Dermis blood vessel endothelial cell (primary cell): ENCODE data around the gene BMP3. TPM values are rescaled to one million over a fixed set of nuclear protein-coding genes. Genes with fewer than 3 reads are reported as not detected.
A peak's percentile ranks its signal among the peaks of the same experiment; 100 is the strongest.

ENCODE experiments used
- DNase-seq: peaks from one replicate; pipeline ENCODE4 v3.0.0; 2010
- total RNA-seq: library from RNA; depleted of rRNA; stranded (reverse); fragments of >200 nt; gene quantifications from 2 replicates; pipeline ENCODE4 v1.2.3, GENCODE V29; 2014

BMP3 gene
- total RNA-seq, 1 donor from 2014 or later: not detected

DNA sequence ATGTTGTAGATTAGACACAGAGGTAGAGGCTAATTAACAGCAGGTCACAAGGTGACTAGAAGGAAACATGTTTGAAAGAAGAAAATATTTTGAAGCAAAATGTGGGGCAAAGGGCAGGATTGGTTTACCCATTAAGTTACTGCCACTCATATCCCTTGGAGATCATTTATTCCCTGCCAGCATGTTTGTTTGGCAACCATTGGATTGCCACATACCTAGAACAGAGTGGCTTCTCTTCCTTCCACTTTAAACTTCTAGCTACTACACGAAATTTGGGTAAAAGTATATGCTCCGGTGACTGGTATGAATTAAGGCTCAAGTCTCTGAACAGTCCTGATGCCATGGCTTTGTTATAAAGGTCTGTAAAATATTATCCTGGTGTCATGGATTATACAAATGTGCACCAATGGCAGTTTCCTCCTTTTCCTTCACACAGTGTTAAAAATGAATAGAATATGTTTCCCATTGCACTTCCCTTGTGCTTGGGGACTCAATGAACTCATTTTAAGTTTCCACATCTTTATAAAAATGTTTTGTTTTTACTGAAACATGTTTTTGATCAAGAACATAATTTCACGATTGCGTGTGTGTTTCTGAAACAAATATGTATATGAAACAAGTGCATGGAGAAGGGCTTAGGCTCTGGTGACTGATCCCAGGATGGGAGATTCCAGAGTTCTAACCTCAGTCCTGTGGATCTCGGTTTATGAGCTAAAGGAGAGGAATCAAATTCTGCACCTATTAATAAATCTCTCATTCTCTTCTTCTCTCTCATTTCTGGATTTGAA is 12.3 kb downstream of the BMP3 start:
- no peak for DNase-seq

DNA sequence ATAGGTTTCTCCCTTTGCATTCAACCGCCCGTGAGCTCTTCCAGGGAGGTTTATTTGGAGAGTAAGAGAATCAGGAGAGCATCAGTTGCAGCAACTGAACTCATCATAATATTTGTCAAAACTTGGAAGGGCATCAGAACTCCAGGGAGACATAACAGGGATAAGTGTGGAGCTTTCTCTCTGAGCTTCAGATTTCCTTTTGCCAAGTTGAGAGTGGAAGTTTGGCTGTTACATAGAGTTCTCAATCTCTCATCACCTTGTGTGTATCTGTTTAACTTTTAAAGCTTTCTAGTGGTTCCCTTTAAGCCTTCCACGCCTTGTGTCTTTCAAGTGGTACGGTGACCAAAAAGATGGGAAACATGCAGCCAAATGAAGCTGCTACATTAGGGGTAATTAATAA is 18.8 kb downstream of the BMP3 start:
- DNase-seq: no peak

GRCh38 chr4:81049907-81050306 is 19.4 kb downstream of the BMP3 start:
- DNase-seq: no peak

- peak; percentile 65 for DNase-seq
These were observed 21.9 kb downstream of the BMP3 start for GRCh38 chr4:81052119-81053068.

- no peak for DNase-seq
These were observed 28.1 kb downstream of the BMP3 start for GRCh38 chr4:81058621-81059020.

DNA sequence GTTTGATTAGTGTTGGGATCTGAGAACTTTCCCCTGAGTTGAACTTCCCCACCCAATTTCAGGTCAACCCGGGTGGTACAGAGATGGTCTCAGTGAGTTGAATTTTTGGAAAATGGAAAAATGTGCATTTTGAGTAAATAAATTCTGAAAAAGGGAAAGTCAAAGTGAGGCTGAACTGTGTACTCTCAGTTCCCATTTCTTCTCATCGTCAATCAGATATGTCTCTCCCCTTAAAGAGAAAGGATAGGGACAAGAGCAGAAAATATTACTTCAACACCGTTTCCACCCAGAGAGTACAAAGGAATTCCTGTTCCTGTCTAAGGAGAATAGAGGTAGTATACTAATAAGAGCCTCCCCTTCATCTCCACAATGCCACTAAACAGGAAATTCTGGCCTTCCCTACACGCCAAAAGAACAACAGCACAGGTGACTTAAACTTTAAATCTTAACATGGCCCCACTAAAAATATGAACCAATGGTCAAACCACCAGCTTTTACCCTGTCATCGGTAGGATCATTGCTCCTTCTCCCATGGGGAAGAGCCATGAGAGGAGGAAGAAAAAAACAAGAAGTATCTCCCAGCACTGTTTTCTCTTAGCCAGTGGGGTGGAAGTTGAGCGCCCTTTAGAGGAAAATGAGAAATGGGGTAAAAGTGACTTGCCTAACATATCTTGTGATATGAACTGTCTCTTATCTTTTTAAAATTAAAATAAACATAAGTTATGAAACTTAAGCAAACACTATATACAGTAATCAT is 30.3 kb downstream of the BMP3 start:
- no peak for DNase-seq

DNA sequence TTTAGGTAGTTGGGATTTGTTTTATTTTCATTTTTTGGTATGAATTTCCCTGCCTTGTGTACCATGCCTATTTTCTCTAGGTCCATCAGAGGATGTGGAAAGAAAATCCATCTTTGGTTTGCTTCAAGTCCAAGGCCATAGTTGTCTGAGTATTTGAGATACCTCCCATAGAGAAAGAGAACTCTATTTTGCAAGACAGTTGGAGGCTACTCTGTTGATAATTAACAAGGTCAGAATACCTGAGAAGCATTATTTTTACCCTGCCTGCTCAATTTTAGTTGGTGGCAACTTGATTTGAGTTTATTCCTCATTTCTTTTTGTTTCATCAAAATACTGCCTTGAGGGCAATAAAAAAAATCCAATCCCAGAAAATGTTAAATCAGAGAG is 30.8 kb downstream of the BMP3 start:
- DNase-seq: no peak

DNA sequence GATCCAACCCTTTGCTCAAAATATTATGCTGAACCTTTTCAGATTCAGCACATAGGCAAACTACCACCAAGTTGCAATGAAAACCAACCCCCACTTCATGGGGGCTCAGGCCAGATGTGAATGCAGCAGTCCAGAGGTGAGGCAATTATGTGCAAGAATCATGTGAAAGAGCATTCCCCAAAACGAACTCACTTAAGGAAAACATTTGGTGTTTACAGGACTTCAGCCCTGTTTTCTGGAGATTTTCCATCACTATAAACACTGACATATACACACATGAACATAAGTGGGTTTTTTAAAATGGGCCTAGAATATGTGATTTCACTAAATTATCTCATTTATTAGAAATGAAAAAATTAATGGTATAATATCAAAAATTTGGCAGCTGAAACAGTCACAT is 31.5 kb downstream of the BMP3 start:
- DNase-seq: no peak

DNA sequence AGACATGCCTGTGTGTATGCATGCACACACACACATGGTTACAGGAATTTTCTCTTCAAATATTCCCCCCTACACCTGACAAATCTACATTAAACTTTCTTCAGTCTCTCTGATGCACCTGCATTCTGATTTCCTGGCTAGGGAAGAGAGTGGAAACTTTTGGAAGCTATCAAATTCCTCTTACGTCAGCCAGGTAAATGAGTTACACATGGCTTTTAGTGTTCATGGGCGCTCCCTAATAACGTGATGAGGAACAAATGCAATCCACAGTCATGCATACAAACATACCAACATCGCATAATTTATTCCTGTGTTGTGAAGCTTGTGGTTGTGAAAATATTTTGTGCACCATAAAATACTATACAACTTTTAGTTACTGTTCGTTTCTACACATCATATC is 34.9 kb downstream of the BMP3 start:
- DNase-seq: no peak

DNA sequence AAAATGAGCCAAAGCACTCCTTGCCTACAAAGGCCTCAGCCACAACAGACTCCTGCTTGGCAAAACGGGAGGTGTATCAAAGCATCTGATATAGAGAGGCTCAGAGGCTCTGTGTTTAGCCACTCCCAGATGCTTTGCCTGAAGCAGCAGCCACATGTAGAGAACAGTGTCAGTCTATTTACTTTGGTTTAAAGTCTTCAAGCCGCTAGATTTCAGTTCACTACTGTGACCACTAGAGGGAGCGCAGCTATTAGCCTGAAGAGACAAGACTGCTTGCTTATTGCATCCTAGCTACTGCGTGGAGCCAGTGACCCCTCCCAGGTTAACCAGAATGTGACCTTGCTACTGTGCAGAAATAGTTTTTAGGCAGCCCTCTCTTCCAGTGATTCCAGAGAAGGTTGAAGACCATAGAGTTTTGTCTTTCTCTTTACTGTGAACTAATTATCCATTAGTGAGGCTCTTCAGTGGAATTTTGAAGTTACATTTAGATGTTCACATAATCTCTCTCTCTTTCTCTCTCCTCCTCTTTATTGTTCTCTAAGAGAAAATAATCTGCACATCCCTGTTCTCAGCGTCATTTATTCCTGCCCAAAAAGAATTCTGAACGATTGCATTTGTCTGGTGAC is 39.3 kb downstream of the BMP3 start:
- DNase-seq: peak; percentile 85

DNA sequence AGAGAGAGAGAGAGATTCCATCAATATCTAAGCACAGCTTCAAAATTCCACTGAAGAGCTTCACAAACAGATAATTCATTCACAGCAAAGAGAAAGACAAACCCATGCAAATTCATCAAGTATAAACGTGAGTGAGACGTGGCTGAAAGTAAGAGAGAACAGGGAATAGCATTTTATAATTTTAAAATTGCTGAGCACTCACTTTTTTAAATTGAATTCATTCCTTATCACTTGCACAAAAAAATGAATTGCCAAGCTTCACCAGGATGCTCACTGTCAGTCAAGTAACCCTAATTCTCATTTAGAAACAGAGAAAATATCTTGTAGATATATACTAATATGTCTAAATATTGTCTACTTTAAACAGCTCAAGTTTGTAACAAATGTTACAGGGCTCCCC is 40.5 kb downstream of the BMP3 start:
- no peak for DNase-seq

DNA sequence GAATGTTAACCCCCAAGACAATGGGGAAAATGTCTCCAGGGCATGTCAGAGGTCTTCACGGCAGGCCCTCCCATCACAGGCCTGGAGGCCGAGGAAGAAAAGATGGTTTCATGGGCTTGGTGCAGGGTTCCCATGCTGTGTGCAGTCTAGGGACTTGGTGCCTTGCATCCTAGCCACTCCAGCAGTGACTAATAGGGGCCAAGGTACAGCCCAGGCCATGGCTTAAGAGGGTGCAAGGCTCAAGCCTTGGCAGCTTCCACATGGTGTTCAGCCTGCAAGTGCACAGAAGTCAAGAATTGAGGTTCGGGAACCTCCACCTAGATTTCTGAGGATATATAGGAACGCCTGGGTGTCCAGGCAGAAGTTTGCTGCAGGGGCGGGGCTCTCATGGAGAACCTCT is 50.6 kb downstream of the BMP3 start:
- DNase-seq: no peak

- DNase-seq: no peak
These were observed 53.5 kb downstream of the BMP3 start for GRCh38 chr4:81084029-81084428.

DNA sequence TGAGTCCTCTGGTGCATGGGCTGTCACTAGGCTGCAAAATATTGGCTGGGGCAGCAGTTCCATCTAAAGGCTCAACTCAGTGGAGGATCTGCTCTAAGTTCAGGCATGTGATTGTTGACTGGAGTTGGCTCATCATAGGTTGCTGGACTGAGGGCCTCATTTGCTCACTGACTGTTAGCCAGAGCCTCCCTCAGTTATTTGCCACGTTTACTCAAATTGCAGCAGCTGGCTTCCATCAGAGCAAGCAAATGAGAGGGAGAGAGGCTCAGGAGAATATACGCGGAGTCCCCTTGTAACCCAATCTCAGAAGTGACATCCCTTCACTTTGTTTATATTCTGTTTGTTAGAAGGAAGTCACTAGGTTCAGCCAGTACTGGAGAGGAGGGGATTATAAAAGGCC is 54.1 kb downstream of the BMP3 start:
- no peak for DNase-seq

GRCh38 chr4:81085291-81085690 is 54.8 kb downstream of the BMP3 start:
- DNase-seq: no peak

DNA sequence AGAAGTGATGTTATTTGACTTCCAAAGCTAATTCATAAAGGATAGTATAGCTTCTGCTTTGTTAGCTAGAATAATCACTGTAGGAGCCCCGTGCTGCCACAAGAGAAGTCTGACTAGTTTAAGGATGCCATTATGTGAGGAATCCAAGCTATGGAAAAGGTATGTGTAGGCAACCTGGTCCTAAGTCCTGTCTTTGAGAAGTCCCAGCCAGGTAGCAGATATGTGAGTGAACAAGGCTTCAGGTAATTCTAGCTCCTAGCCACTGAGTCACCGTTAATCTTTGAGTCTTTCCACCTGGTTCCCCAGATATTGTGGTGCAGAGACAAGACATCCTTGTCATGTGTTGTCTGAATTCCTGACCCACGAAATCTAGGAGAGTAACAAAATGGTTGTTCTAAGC is 55.5 kb downstream of the BMP3 start:
- DNase-seq: no peak

GRCh38 chr4:81093720-81094401 is 63.4 kb downstream of the BMP3 start:
- DNase-seq: no peak

- no peak for DNase-seq
These were observed 64.9 kb downstream of the BMP3 start for GRCh38 chr4:81095389-81095788.

- no peak for DNase-seq
These were observed 66.1 kb downstream of the BMP3 start for GRCh38 chr4:81096566-81096965.

DNA sequence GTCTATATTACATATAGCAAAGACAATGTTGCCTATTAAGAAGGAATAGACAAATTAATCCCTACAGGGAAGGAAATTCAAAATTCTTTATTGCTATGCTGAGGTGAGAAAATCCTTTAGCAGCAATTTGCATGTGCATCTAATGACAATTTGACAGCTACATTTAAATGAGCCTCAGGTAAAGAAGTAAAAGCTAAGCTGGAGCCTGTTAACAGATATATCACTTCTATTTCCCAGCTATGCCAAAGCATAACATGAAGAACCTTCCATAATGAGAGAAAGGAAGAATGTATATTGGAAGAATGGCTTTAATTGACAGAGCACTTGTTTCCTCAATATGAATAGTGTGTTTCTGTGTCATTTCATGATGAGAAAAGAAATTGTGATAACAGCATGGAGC is 71.6 kb downstream of the BMP3 start:
- no peak for DNase-seq

- DNase-seq: no peak
These were observed 75.6 kb downstream of the BMP3 start for GRCh38 chr4:81106150-81106549.
